HG03060 (cell line): ENCODE data around the gene STT3B.

Source experiments
- ATAC-seq: cut with Tn5 transposase; IDR thresholded peaks from one replicate; pipeline ENCODE4 v1.9.1; 2021; ENCODE audit warnings: low read depth, moderate number of reproducible peaks; ENCODE audit not compliant: unreplicated experiment

The STT3B gene

DNA sequence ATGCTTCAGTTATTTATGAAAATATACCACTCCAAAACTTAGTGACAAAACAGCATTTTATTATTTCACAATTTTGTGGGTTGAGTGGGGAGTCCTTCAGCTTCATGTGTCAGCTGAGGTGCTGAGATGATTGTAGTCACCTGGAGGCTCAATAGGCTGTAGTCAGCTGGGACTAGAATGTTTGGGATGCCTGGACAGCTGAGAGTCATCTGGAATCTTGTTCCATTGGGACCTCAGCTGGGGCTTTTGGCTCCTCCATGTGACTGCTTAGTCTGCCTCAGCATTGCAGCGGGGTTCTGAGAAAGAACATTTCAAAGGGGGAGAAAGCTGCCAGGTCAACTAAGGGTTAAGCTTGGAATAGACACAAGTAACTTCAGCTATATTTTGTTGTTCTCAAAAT lies 13.4 kb downstream of the STT3B start:
- ATAC-seq: no peak

DNA sequence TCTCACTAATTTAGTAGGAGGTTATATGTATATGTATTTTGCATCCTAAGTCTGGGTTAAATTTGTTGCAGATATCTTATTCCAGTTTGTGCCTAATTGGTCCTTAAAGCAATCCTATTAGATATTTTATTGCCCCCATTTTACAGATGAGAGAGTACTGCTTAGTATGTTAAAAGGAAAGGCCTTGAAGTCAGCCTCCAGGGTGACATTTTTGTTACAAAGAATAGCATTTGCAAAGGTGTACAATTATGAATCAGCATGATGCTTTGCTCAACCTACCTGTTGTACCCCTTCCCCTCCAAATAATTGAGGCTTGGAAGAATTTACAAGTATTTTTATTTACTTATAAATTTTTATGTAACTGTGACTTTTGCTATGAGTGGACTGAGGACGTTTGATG lies 14.0 kb downstream of the STT3B start:
- no peak for ATAC-seq

GRCh38 chr3:31550452-31551251 lies 17.9 kb downstream of the STT3B start:
- ATAC-seq: no peak

GRCh38 chr3:31551646-31552045 lies 18.9 kb downstream of the STT3B start:
- ATAC-seq: no peak

- no peak for ATAC-seq
These were observed 19.4 kb downstream of the STT3B start for GRCh38 chr3:31552103-31552502.

DNA sequence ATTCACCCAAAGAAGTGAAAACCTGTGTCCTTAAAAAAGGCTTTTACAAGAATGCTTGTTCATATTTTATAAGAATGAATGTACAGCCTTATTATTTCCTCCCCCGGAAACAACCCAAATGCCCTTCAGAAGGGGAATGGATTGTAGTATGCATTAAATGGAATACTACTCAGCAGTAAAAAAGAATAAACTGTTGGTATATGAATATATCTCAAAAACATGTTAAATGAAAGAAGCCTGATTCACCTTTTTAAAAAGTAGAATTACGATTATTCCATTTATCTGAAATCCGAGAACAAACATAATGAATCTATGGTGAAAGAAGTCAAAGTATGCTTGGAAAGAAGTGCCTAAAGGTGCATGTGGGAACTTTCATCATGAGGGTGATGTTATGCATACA lies 20.5 kb downstream of the STT3B start:
- no peak for ATAC-seq

- no peak for ATAC-seq
These were observed 22.5 kb downstream of the STT3B start for GRCh38 chr3:31555204-31555603.

- ATAC-seq: no peak
These were observed 27.3 kb downstream of the STT3B start for GRCh38 chr3:31559872-31560534.

DNA sequence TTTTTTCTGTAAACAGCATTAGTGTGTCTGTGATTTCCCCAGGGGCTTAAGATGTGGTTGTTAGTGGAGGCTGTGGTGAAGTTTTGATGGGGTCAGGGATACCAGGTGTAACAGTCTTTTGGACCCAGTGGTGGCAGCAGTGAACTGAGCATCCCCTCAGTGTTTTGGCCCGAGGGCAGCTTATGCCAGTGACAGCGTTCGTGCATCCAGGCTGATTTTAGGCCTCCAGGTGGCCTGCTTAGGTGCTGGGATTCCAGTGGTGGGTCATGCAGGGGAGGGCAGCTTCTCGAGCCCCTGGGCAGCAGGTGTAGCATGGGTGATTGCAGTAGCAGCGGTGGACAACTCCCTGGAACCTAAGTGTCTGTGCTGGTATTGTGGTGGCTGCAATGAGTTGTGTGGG lies 29.2 kb downstream of the STT3B start:
- no peak for ATAC-seq

GRCh38 chr3:31562525-31562924 lies 29.8 kb downstream of the STT3B start:
- no peak for ATAC-seq

- no peak for ATAC-seq
These were observed 32.6 kb downstream of the STT3B start for GRCh38 chr3:31565288-31565687.

DNA sequence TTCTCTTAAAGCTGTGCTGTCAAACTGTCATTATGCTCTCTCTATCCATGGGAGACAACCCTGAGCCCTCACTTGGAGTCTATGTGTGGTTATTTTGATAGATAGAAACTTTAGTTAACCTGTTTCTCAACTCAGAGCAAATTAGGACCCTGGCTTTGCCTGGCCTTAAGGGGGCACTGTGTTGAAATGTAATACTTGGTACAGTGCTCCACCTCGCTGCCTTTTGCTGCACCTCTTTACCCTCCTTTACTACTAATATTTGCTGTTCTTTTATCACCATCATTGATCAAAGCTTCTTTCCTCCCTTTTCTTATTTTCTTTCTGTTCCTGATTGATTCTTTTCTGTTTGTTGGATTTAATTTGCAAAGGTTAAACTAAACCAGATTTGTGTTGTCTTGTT lies 34.3 kb downstream of the STT3B start:
- ATAC-seq: no peak

- no peak for ATAC-seq
These were observed 35.9 kb downstream of the STT3B start for GRCh38 chr3:31568649-31569048.

- no peak for ATAC-seq
These were observed 38.6 kb downstream of the STT3B start for GRCh38 chr3:31571325-31571724.

GRCh38 chr3:31572236-31573004 lies 39.7 kb downstream of the STT3B start:
- ATAC-seq: no peak

GRCh38 chr3:31573036-31573779 lies 40.5 kb downstream of the STT3B start:
- ATAC-seq: no peak

GRCh38 chr3:31575448-31575847 lies 42.7 kb downstream of the STT3B start:
- no peak for ATAC-seq

GRCh38 chr3:31576521-31576920 lies 43.8 kb downstream of the STT3B start:
- no peak for ATAC-seq

- ATAC-seq: no peak
These were observed 44.5 kb downstream of the STT3B start for GRCh38 chr3:31577232-31577631.

DNA sequence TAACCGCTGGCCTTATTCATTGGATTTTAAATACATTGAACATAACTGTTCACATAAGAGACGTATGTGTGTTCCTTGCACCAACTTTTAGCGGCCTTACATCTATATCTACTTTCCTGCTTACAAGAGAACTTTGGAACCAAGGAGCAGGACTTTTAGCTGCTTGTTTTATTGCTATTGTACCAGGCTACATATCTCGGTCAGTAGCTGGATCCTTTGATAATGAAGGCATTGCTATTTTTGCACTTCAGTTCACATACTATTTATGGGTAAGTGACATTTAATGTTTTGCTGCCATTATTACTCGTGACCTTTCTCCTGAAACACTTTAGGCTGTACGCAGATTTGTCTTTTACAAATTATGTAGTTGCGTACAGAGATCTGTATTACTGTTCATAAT lies 47.1 kb downstream of the STT3B start:
- no peak for ATAC-seq

DNA sequence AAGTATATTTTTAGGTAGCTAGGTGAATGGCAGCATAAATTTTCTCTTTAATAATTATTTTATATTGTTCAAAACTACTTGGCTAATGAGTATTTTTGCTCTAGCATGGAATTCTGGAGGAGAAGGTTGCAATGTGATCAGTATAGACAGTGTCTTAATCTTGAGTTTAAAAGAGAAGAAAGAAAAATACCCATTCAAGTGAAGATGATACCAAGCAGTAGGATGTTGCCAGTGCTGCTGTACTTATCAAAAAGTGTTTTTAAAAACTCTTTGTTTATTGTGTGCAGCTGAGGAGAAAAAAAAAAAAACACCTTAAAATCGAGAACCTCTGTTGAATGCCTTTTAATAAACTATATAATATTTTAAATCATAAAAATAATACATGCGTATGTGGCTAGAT lies 47.9 kb downstream of the STT3B start:
- ATAC-seq: no peak
